ENCODE data around the gene ZFP28.

The ZFP28 gene
- 2.8 to 10.3 (median 7.5) reads per million in 17 experiments for total RNA-seq

GRCh38 chr19:56538761-56539263 lies at the start of gene ZFP28:
ZFP28 (plus strand) TSS chr19:56538948; CDS start chr19:56539019, 71 bp downstream.
- no peak for DNase-seq

- no peak for DNase-seq
Observed at GRCh38 chr19:56491399-56491798, 47.3 kb upstream of the ZFP28 start.

GRCh38 chr19:56504581-56504980 lies 34.2 kb upstream of the ZFP28 start:
- no peak for DNase-seq

- peak; percentile 97 to 99 (median 98) for DNase-seq
Observed at GRCh38 chr19:56507446-56508289, 31.1 kb upstream of the ZFP28 start, which contains the start of gene ZNF471. ZNF471 (plus strand) TSS chr19:56507855; CDS start chr19:56511572, 3,717 bp downstream.

- no peak for DNase-seq
Observed at GRCh38 chr19:56508290-56508778, 30.4 kb upstream of the ZFP28 start.

GRCh38 chr19:56525214-56525860 lies 13.4 kb upstream of the ZFP28 start:
- no peak for DNase-seq

- no peak for DNase-seq
Observed at GRCh38 chr19:56537442-56537841, 1.3 kb upstream of the ZFP28 start.

- peak; percentile 91 to 96 (median 94) for DNase-seq
Observed at GRCh38 chr19:56538254-56538760, 441 bp upstream of the ZFP28 start.

GRCh38 chr19:56543776-56544175 lies 5.0 kb downstream of the ZFP28 start:
- no peak for DNase-seq

GRCh38 chr19:56547535-56547934 lies 8.8 kb downstream of the ZFP28 start:
- no peak for DNase-seq

GRCh38 chr19:56554272-56554869 lies 15.6 kb downstream of the ZFP28 start:
- DNase-seq, result no peak

GRCh38 chr19:56562766-56563165 lies 24.0 kb downstream of the ZFP28 start:
- DNase-seq, result no peak

GRCh38 chr19:56566904-56567273 lies 28.1 kb downstream of the ZFP28 start:
- peak; percentile 38 to 63 (median 52) for DNase-seq

GRCh38 chr19:56567274-56568120 lies 28.7 kb downstream of the ZFP28 start, which contains the start of gene ZNF470:
ZNF470 (plus strand) TSS chr19:56567468; CDS start chr19:56570312, 2,844 bp downstream.
- peak; percentile 90 to 98 (median 96) for DNase-seq

- DNase-seq, result no peak
Observed at GRCh38 chr19:56572589-56572988, 33.8 kb downstream of the ZFP28 start.

GRCh38 chr19:56573914-56574313 lies 35.2 kb downstream of the ZFP28 start:
- DNase-seq, result no peak

GRCh38 chr19:56577719-56578602 lies 39.2 kb downstream of the ZFP28 start:
- no peak for DNase-seq

- DNase-seq, result no peak
Observed at GRCh38 chr19:56594446-56594782, 55.7 kb downstream of the ZFP28 start.

GRCh38 chr19:56594783-56595547 lies 56.2 kb downstream of the ZFP28 start, which contains the start of gene ZNF71:
ZNF71 (plus strand) TSS chr19:56595302; CDS start chr19:56601559, 6,257 bp downstream.
- peak; percentile 90 to 96 (median 94) for DNase-seq

- DNase-seq, result no peak
Observed at GRCh38 chr19:56595548-56595899, 56.8 kb downstream of the ZFP28 start.
